Measurements from ENCODE around the gene DEFB113. TPM values are rescaled to one million over a fixed set of nuclear protein-coding genes. Genes with fewer than 3 reads are reported as not detected.

DEFB113 gene
- total RNA-seq, 2 donors from 2014 or later = not detected

DNA sequence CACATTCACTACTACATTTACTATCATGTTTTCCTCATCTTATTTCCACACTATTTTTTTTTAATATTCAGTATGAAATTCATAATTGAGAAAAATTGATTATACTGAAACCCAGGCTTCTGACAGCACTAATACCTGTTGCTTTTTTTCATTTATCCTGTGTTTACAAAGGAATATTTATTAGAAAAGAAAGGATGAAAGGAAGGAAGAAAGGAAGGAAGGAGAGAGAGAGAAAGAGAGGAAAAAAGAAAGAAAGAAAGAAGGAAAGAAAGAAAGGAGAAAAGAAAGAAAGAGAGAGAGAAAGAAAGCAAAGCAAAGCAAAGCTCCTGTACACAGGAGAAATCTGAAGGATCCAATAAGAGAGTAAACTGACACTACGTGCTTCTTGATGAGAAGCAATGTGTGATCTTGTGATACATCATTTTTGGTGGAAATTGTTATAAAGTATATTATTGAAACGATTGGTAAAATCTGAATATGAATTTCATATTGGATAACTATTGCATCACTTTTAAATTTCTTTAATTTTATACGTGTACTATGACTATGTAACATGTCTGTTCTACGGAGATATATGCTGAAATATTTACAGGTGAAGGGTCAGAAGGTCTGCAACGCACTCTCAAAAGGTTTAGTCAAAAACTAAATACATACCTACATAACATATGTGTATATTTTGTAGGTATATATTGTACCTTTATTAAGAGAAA, 49.3 kb downstream of the DEFB113 start:
- Histone ChIP-seq H3K4me3 (no peak overlapping the region), H3K27ac (no peak overlapping the region), H3K36me3 (no peaks in the 10 kb centered on the region), H3K27me3 (no peaks in the 10 kb centered on the region), H3K4me1 (no peaks in the 10 kb centered on the region), H3K9me3 (no peaks in the 10 kb centered on the region), H3K9ac (ENCODE audit: low read depth in 2 of 2, low read length in 2 of 2) (no peak overlapping the region)
- TF ChIP-seq, protein P1, sequence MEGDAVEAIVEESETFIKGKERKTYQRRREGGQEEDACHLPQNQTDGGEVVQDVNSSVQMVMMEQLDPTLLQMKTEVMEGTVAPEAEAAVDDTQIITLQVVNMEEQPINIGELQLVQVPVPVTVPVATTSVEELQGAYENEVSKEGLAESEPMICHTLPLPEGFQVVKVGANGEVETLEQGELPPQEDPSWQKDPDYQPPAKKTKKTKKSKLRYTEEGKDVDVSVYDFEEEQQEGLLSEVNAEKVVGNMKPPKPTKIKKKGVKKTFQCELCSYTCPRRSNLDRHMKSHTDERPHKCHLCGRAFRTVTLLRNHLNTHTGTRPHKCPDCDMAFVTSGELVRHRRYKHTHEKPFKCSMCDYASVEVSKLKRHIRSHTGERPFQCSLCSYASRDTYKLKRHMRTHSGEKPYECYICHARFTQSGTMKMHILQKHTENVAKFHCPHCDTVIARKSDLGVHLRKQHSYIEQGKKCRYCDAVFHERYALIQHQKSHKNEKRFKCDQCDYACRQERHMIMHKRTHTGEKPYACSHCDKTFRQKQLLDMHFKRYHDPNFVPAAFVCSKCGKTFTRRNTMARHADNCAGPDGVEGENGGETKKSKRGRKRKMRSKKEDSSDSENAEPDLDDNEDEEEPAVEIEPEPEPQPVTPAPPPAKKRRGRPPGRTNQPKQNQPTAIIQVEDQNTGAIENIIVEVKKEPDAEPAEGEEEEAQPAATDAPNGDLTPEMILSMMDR (IDR thresholded peaks at IDR 0.05) = no peak
- DNase-seq = no peak
- intact Hi-C loops (cut with DNase I) = no loop called here

DNA sequence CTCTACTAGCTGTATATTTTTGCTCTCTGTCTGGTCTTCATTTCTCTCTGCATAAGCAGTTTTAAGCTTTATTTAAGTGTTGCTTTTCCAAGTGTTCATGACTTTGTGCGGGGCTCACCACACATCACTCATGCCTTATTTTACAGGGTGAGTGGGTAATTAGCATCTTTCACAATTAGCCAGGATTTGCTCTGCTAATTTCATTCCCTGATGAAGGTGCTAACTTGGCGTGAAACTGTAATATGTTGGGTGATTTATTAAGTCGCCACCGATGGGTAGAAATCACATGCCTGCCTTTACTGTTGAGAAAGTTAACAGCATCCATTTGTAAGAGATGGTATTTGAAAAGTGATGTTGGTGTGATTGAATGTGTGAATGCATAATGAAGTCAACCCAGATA, 50.2 kb downstream of the DEFB113 start:
- no peak overlapping the region for H3K27ac ChIP-seq
- TF ChIP-seq, protein P1 (IDR thresholded peaks at IDR 0.05) = no peak
- H3K36me3 ChIP-seq = no peaks in the 10 kb centered on the region
- no peaks in the 10 kb centered on the region for H3K27me3 ChIP-seq
- H3K9me3 ChIP-seq = no peaks in the 10 kb centered on the region
- H3K4me3 ChIP-seq = no peak overlapping the region
- DNase-seq = no peak
- no peak overlapping the region for H3K9ac ChIP-seq (ENCODE audit: low read depth in 2 of 2, low read length in 2 of 2)
- H3K4me1 ChIP-seq = no peaks in the 10 kb centered on the region
- intact Hi-C loops (cut with DNase I) = no loop called here

DNA sequence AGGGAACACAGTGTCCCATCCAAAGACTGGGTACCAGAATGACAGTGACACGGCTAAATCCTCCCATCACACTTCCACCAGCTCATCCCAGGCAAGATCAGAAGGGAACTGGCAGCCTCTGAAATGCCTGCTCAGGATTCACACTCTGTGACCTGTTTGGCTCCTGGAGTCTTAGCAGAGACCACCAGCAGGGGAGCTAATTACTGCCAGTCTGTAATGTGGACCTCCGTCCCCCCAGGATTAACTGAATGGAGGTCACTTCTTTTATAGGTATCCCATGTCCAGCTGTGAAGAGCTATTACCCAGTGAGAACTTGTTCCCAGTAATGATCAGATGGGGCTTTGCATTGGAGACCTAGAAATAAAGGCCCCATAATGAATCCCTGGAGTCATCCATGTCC, 50.6 kb downstream of the DEFB113 start:
- intact Hi-C loops (cut with DNase I) = no loop called here
- H3K4me3 ChIP-seq = no peak overlapping the region
- DNase-seq = no peak

More for the DNA sequence above, 50.6 kb downstream of the DEFB113 start:
- H3K9me3 ChIP-seq = no peaks in the 10 kb centered on the region
- TF ChIP-seq, protein P1 (IDR thresholded peaks at IDR 0.05) = no peak
- no peaks in the 10 kb centered on the region for H3K36me3 ChIP-seq
- no peaks in the 10 kb centered on the region for H3K4me1 ChIP-seq
- no peaks in the 10 kb centered on the region for H3K27me3 ChIP-seq
- H3K27ac ChIP-seq = no peak overlapping the region
- no peak overlapping the region for H3K9ac ChIP-seq (ENCODE audit: low read depth in 2 of 2, low read length in 2 of 2)

Other genes with a start within 250 kb of the DEFB113 start
- gene CRISP3, start 225.2 kb downstream of the DEFB113 start, total RNA-seq = not detected
- gene PGK2, start 182.3 kb downstream of the DEFB113 start, total RNA-seq = not detected
- gene CRISP1, start 103.1 kb downstream of the DEFB113 start, total RNA-seq = not detected
- not detected for gene DEFB114, start 5.5 kb downstream of the DEFB113 start, total RNA-seq
- not detected for gene DEFB110, start 52.4 kb upstream of the DEFB113 start, total RNA-seq
- gene DEFB112, start 80.3 kb upstream of the DEFB113 start, total RNA-seq = not detected

Data from colonic mucosa (tissue), 4 donors.